NB4 (cell line): ENCODE data around the gene PNPLA5.

Source experiments
- DNase-seq: peaks from one replicate; pipeline ENCODE4 v3.0.0; 2010; ENCODE audit warnings: low read depth
- H3K4me3 ChIP-seq: one replicate; pipeline ENCODE4 v1.5.1; 2011; ENCODE audit warnings: mild to moderate bottlenecking, low read depth, low read length, moderate library complexity
- CTCF ChIP-seq: IDR thresholded peaks from one replicate; pipeline ENCODE4 v1.5.1; 2012; ENCODE audit warnings: low read depth, low read length
- MAX ChIP-seq: IDR thresholded peaks from 2 replicates; pipeline ENCODE4 v1.6.1; 2011; ENCODE audit warnings: low read depth, low read length
- MYC ChIP-seq: IDR thresholded peaks from 2 replicates; pipeline ENCODE4 v1.6.1; 2011; ENCODE audit warnings: low read depth, low read length
- POLR2A ChIP-seq: IDR thresholded peaks from 2 replicates; pipeline ENCODE4 v1.6.1; 2011; ENCODE audit warnings: mild to moderate bottlenecking; ENCODE audit not compliant: insufficient read length; ENCODE audit errors: extremely low read depth

The PNPLA5 gene

GRCh38 chr22:43886231-43886630, 5.6 kb downstream of the PNPLA5 start:
- no peak overlapping the region for H3K4me3 ChIP-seq
- DNase-seq, result no peak
- TF ChIP-seq CTCF, result no peak

- TF ChIP-seq POLR2A, result no peak
- TF ChIP-seq CTCF, result no peak
- no peak for TF ChIP-seq MYC
- TF ChIP-seq MAX, result no peak
- no peak overlapping the region for H3K4me3 ChIP-seq
- DNase-seq, result no peak
Observed at GRCh38 chr22:43885786-43886185, 6.0 kb downstream of the PNPLA5 start.

- no peak overlapping the region for H3K4me3 ChIP-seq
- TF ChIP-seq CTCF (no peak), MAX (no peak), POLR2A (no peak), MYC (no peak)
- no peak for DNase-seq
Observed at GRCh38 chr22:43885319-43885671, 6.5 kb downstream of the PNPLA5 start.

- DNase-seq, result peak; percentile 56
- H3K4me3 ChIP-seq, result no peak overlapping the region
- TF ChIP-seq MYC (no peak), CTCF (peak; percentile 86)
Observed at GRCh38 chr22:43884600-43885318, 7.1 kb downstream of the PNPLA5 start.

GRCh38 chr22:43883719-43884415, 7.9 kb downstream of the PNPLA5 start:
- TF ChIP-seq CTCF (no peak), MYC (no peak), POLR2A (no peak), MAX (no peak)
- H3K4me3 ChIP-seq, result no peak overlapping the region
- DNase-seq, result no peak

- no peak overlapping the region for H3K4me3 ChIP-seq
- TF ChIP-seq CTCF (peak; percentile 87), MAX (no peak)
- peak; percentile 79 for DNase-seq
Observed at GRCh38 chr22:43883012-43883661, 8.7 kb downstream of the PNPLA5 start.
